HG03095 (cell line): ENCODE data around the gene RAB33B.
A peak's percentile ranks its signal among the peaks of the same experiment; 100 is the strongest.
"Not testable (repeated sequence)": the region's sequence is repeated elsewhere in the genome, so short reads cannot be mapped to it uniquely, and the experiment has no call there.

Experiments
- ATAC-seq: cut with Tn5 transposase; IDR thresholded peaks from one replicate; pipeline ENCODE4 v1.9.1; 2021; ENCODE audit warnings: moderate library complexity; ENCODE audit not compliant: unreplicated experiment

RAB33B gene

GRCh38 chr4:139461022-139461628, 7.2 kb downstream of the RAB33B start:
- ATAC-seq, result no peak

GRCh38 chr4:139464512-139464911, 10.6 kb downstream of the RAB33B start:
- ATAC-seq, result not testable (repeated sequence)

- ATAC-seq, result no peak
These were observed 12.0 kb downstream of the RAB33B start for GRCh38 chr4:139465922-139466321.

- ATAC-seq, result not testable (repeated sequence)
These were observed 14.8 kb downstream of the RAB33B start for GRCh38 chr4:139468756-139469155.

- no peak for ATAC-seq
These were observed 15.3 kb downstream of the RAB33B start for GRCh38 chr4:139469216-139469615.

- no peak for ATAC-seq
These were observed 15.9 kb downstream of the RAB33B start for GRCh38 chr4:139469869-139470268.

- ATAC-seq, result no peak
These were observed 16.4 kb downstream of the RAB33B start for GRCh38 chr4:139470295-139470694.

GRCh38 chr4:139470997-139471665, 17.2 kb downstream of the RAB33B start:
- ATAC-seq, result peak; percentile 59

- no peak for ATAC-seq
These were observed 18.9 kb downstream of the RAB33B start for GRCh38 chr4:139472852-139473251.

GRCh38 chr4:139476363-139476762, 22.4 kb downstream of the RAB33B start:
- no peak for ATAC-seq

- ATAC-seq, result no peak
These were observed 27.5 kb downstream of the RAB33B start for GRCh38 chr4:139481465-139481864.

- ATAC-seq, result no peak
These were observed 29.1 kb downstream of the RAB33B start for GRCh38 chr4:139483000-139483399.

GRCh38 chr4:139484783-139485311, 30.9 kb downstream of the RAB33B start:
- no peak for ATAC-seq

- no peak for ATAC-seq
These were observed 34.5 kb downstream of the RAB33B start for GRCh38 chr4:139488442-139488841.

- no peak for ATAC-seq
These were observed 35.7 kb downstream of the RAB33B start for GRCh38 chr4:139489638-139490037.

- ATAC-seq, result no peak
These were observed 38.5 kb downstream of the RAB33B start for GRCh38 chr4:139492429-139492828.

- ATAC-seq, result no peak
These were observed 39.3 kb downstream of the RAB33B start for GRCh38 chr4:139493176-139493575.

- no peak for ATAC-seq
These were observed 45.3 kb downstream of the RAB33B start for GRCh38 chr4:139499186-139499585.

GRCh38 chr4:139501117-139501516, 47.2 kb downstream of the RAB33B start:
- no peak for ATAC-seq

GRCh38 chr4:139501527-139501926, 47.6 kb downstream of the RAB33B start:
- no peak for ATAC-seq

GRCh38 chr4:139501927-139502899, 48.3 kb downstream of the RAB33B start:
- no peak for ATAC-seq
